Colonic mucosa (tissue), 4 donors: ENCODE measurements around the gene BBS2. TPM values are rescaled to one million over a fixed set of nuclear protein-coding genes. Genes with fewer than 3 reads are reported as not detected.

Source experiments
- DNase-seq: peaks from one replicate; pipeline ENCODE4 v3.0.0-alpha.2; 2020
- H3K27ac ChIP-seq: fragments of 200-600 bp; one replicate; pipeline ENCODE4 v1.8.0; 2021
- H3K27me3 ChIP-seq: fragments of 200-600 bp; one replicate; pipeline ENCODE4 v1.8.0; 2021
- H3K36me3 ChIP-seq: fragments of 200-600 bp; one replicate; pipeline ENCODE4 v1.8.0; 2021
- H3K4me1 ChIP-seq: fragments of 200-600 bp; one replicate; pipeline ENCODE4 v1.8.0; 2021; ENCODE audit warnings: mild to moderate bottlenecking
- H3K4me3 ChIP-seq: fragments of 200-600 bp; one replicate; pipeline ENCODE4 v1.8.0; 2021
- H3K9ac ChIP-seq, 2 donors: one replicate each; pipeline ENCODE4 v1.7.0; 2013; ENCODE audit warnings: control low read depth in 2 of 2, low read depth in 2 of 2, low read length in 2 of 2
- H3K9me3 ChIP-seq: fragments of 200-600 bp; one replicate; pipeline ENCODE4 v1.8.0; 2021
- intact Hi-C: fragments of 100-400 bp; cut with DNase I; formaldehyde crosslinking; loops from one replicate; pipeline ENCODE4 v1.14.1; 2022
- total RNA-seq, 2 donors: library from RNA; stranded (reverse); fragmentation: NEBNext Ultra II Directional in 1 of 2; extraction: Animal tissue kit (Norgen Biotek cat#: 25700) in 1 of 2; gene quantifications; one replicate each; pipeline ENCODE4 v1.2.1, GENCODE V29; 2021
- TF ChIP-seq, protein P1 (sequence below): fragments of 200-600 bp; IDR thresholded peaks from one replicate; pipeline ENCODE4 v1.8.0; 2022; ENCODE audit warnings: antibody characterized with exemption, mild to moderate bottlenecking
- donor health status: healthy.
- donor health status: DM: no; HTN: no; CAD: no.
- donor health status: DM: no; HTN: no; CAD: no.

BBS2 gene
- total RNA-seq, 2 donors from 2014 or later, result 22.5 to 32.1 TPM

DNA sequence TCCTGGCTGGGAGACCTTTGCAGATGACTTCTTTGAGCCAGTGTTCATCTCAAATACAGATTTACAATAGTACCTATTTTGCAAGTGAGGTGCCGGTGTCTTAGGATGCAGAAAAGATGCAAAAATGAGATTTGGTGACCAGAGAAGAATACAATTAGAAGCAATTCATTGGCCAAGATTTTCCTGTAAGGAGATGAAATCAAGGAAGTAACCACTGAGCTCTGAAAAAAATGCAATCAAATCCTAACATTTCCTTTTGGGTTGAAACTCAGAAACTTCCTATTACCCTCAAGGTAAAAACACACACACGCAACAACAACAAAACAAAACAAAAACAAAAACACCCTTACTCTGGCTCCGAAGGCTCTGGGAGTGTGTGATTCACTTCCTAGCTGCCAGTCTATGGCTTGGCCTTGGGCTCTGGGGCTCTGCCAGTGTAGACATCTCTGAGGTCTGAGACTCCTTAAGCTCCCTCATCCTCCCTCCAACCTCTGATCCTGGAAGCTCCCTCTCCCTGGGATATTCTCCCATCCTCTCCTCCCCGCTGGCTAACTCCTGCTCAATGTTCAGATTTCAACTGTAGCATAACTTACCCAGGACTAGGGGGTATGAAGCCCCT lies 28.2 kb upstream of the BBS2 start:
- DNase-seq, result no peak
- Histone ChIP-seq H3K4me1 (no peaks in the 10 kb centered on the region), H3K9me3 (no peaks in the 10 kb centered on the region), H3K27ac (no peak overlapping the region), H3K36me3 (no peaks in the 10 kb centered on the region), H3K9ac (no peak overlapping the region), H3K4me3 (no peak overlapping the region), H3K27me3 (no peaks in the 10 kb centered on the region)
- TF ChIP-seq, protein P1, sequence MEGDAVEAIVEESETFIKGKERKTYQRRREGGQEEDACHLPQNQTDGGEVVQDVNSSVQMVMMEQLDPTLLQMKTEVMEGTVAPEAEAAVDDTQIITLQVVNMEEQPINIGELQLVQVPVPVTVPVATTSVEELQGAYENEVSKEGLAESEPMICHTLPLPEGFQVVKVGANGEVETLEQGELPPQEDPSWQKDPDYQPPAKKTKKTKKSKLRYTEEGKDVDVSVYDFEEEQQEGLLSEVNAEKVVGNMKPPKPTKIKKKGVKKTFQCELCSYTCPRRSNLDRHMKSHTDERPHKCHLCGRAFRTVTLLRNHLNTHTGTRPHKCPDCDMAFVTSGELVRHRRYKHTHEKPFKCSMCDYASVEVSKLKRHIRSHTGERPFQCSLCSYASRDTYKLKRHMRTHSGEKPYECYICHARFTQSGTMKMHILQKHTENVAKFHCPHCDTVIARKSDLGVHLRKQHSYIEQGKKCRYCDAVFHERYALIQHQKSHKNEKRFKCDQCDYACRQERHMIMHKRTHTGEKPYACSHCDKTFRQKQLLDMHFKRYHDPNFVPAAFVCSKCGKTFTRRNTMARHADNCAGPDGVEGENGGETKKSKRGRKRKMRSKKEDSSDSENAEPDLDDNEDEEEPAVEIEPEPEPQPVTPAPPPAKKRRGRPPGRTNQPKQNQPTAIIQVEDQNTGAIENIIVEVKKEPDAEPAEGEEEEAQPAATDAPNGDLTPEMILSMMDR, result no peak
- intact Hi-C loops, result no loop called here

DNA sequence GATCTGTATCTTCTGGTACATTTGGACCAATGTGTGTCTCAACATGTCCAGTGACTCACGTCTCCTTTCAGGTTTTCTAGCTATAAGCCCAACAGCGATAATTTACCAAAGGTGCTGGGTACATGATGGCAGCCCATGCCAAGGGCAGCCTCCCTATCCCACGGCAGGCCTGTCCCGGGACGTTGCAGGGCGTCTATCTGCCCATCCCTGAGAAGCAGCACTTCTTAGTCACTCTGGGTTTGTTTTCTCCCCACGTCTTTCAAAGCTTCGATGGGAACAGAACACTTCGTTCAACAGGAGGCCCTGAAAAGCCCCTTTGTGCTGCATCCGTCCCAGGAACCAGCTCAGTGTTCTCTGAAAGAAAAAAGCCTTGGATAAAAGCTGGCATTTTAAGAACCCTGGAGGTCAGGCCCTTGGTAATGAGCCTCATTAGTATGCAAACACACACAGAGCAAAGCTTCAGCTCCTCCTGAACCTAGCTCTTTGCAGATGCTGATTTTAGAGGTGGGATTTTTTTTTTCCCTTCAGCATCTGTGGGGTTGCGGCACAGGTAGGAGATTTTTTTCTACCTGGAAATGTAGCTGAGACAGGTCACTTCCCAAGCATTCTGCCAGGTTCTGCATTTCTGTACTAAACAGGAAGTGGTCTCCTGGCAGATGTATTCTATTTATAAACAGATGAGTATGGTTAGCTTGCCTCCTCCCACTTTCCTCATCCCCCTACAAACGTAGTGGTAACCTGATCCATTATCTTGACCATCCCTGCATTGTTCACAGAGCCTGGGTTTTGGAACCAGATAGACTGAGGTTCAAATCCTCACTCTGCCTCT lies 27.5 kb upstream of the BBS2 start:
- Histone ChIP-seq H3K9me3 (no peaks in the 10 kb centered on the region), H3K9ac (no peak overlapping the region), H3K27me3 (no peaks in the 10 kb centered on the region), H3K4me3 (no peak overlapping the region), H3K27ac (no peak overlapping the region), H3K4me1 (no peaks in the 10 kb centered on the region), H3K36me3 (no peaks in the 10 kb centered on the region)
- no peak for DNase-seq
- intact Hi-C loops, result no loop called here
- TF ChIP-seq, protein P1, result no peak

DNA sequence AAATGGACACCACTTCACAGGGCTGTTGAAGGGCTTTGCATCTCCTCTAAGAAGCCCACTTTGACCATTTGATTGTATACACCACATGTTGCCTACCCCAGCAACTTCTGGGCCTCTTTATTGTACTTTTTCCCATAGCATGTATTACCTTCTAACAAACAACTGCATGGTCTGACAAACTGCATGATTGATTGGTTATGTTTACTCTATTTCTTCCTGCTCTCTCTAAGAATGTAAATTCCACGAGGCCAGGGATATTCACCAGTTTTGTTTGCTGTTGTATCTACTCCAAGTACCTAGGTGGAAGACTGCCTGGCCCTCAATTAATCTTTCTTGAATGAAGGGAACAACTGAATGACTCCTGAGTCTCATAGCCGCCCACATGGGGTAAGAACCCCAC lies 22.2 kb upstream of the BBS2 start:
- TF ChIP-seq, protein P1, result no peak
- no peak overlapping the region for H3K27ac ChIP-seq
- H3K4me3 ChIP-seq, result no peak overlapping the region
- no peaks in the 10 kb centered on the region for H3K27me3 ChIP-seq
- no peak for DNase-seq
- H3K36me3 ChIP-seq, result no peaks in the 10 kb centered on the region
- H3K9ac ChIP-seq, result no peak overlapping the region
- no peaks in the 10 kb centered on the region for H3K4me1 ChIP-seq
- intact Hi-C loops, result no loop called here
- no peaks in the 10 kb centered on the region for H3K9me3 ChIP-seq

DNA sequence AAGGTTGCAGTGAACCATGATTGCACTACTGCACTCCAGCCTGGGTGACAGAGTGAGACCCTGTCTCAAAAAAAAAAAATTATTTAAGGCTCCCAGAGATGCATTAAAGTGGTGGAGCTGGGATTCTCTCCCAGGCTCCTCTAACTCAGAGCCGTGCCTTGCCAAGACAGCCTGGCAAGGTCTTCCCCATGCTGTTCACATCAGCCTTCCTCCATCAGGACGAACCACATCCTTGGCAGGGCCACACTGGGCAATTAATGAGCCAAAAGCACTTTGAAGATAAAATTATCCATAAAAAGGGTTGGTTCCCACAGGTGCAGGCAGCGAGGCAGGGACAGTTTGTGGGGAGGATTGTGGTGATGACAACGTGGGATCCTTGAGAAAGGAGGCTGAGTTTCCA lies 19.8 kb upstream of the BBS2 start:
- TF ChIP-seq, protein P1, result no peak
- Histone ChIP-seq H3K9me3 (no peaks in the 10 kb centered on the region), H3K27ac (no peak overlapping the region), H3K27me3 (no peaks in the 10 kb centered on the region), H3K4me1 (no peaks in the 10 kb centered on the region), H3K9ac (no peak overlapping the region), H3K36me3 (no peaks in the 10 kb centered on the region), H3K4me3 (no peak overlapping the region)
- intact Hi-C loops, result no loop called here
- DNase-seq, result no peak

DNA sequence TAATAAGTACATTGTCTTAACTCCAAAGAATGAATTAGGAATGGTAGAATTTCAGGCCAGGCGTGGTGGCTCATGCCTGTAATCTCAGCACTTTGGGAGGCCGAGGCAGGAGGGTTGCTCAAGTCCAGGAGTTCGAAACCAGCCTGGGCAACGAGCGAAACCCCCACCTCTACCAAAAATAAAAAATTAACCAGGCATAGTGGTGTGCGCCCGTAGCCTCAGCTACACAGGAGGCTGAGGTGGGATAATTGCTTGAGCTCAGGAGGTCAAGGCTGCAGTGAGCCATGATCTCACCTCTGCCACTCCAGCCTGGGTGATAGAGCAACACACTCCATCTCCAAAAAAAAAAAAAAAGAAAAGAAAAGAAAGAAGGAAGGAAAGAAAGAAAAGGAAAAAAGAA lies 18.5 kb upstream of the BBS2 start:
- Histone ChIP-seq H3K9me3 (no peaks in the 10 kb centered on the region), H3K27me3 (no peaks in the 10 kb centered on the region), H3K9ac (no peak overlapping the region), H3K4me3 (no peak overlapping the region), H3K36me3 (no peaks in the 10 kb centered on the region), H3K27ac (no peak overlapping the region), H3K4me1 (no peaks in the 10 kb centered on the region)
- intact Hi-C loops, result no loop called here
- TF ChIP-seq, protein P1, result no peak
- no peak for DNase-seq
